ENCODE results near the gene AAR2. TPM values are rescaled to one million over a fixed set of nuclear protein-coding genes. Genes with fewer than 3 reads are reported as not detected.
A peak's percentile ranks its signal among the peaks of the same experiment; 100 is the strongest.

Gene AAR2
- total RNA-seq, 1 donor from 2014 or later = 19.0 TPM

- no peak for DNase-seq
- H3K36me3 Mint-ChIP-seq (ENCODE audit: unreplicated experiment) = peaks cover 5% of the 10 kb centered on the region
- no peak overlapping the region for H3K4me3 Mint-ChIP-seq (ENCODE audit: unreplicated experiment)
- peaks cover 2% of the 10 kb centered on the region for H3K9me3 Mint-ChIP-seq (ENCODE audit: unreplicated experiment)
- H3K4me1 Mint-ChIP-seq (ENCODE audit: low read depth, unreplicated experiment) = no peaks in the 10 kb centered on the region
- no peak overlapping the region for H3K27ac Mint-ChIP-seq (ENCODE audit: unreplicated experiment)
- H3K27me3 Mint-ChIP-seq (ENCODE audit: unreplicated experiment) = peaks cover 5% of the 10 kb centered on the region
- TF ChIP-seq, protein P1, sequence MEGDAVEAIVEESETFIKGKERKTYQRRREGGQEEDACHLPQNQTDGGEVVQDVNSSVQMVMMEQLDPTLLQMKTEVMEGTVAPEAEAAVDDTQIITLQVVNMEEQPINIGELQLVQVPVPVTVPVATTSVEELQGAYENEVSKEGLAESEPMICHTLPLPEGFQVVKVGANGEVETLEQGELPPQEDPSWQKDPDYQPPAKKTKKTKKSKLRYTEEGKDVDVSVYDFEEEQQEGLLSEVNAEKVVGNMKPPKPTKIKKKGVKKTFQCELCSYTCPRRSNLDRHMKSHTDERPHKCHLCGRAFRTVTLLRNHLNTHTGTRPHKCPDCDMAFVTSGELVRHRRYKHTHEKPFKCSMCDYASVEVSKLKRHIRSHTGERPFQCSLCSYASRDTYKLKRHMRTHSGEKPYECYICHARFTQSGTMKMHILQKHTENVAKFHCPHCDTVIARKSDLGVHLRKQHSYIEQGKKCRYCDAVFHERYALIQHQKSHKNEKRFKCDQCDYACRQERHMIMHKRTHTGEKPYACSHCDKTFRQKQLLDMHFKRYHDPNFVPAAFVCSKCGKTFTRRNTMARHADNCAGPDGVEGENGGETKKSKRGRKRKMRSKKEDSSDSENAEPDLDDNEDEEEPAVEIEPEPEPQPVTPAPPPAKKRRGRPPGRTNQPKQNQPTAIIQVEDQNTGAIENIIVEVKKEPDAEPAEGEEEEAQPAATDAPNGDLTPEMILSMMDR (IDR thresholded peaks at IDR 0.05; ENCODE audit: partially characterized antibody, unreplicated experiment) = no peak
These were observed 6.3 kb upstream of the AAR2 start for GRCh38 chr20:36230019-36230418.

GRCh38 chr20:36231331-36231730, 4.9 kb upstream of the AAR2 start:
- Mint-ChIP-seq H3K36me3 (ENCODE audit: unreplicated experiment) (peaks cover 5% of the 10 kb centered on the region), H3K27me3 (ENCODE audit: unreplicated experiment) (peaks cover 5% of the 10 kb centered on the region), H3K4me3 (ENCODE audit: unreplicated experiment) (no peak overlapping the region), H3K9me3 (ENCODE audit: unreplicated experiment) (peaks cover 2% of the 10 kb centered on the region), H3K27ac (ENCODE audit: unreplicated experiment) (no peak overlapping the region), H3K4me1 (ENCODE audit: low read depth, unreplicated experiment) (no peaks in the 10 kb centered on the region)
- no peak for DNase-seq
- TF ChIP-seq, protein P1 (IDR thresholded peaks at IDR 0.05; ENCODE audit: partially characterized antibody, unreplicated experiment) = no peak

GRCh38 chr20:36234771-36235320, 1.4 kb upstream of the AAR2 start:
- Mint-ChIP-seq H3K27me3 (ENCODE audit: unreplicated experiment) (peaks cover 7% of the 10 kb centered on the region), H3K4me1 (ENCODE audit: low read depth, unreplicated experiment) (peaks cover 10% of the 10 kb centered on the region), H3K36me3 (ENCODE audit: unreplicated experiment) (no peaks in the 10 kb centered on the region), H3K4me3 (ENCODE audit: unreplicated experiment) (no peak overlapping the region), H3K27ac (ENCODE audit: unreplicated experiment) (no peak overlapping the region), H3K9me3 (ENCODE audit: unreplicated experiment) (peaks cover 2% of the 10 kb centered on the region)
- no peak for DNase-seq
- TF ChIP-seq, protein P1 (IDR thresholded peaks at IDR 0.05; ENCODE audit: partially characterized antibody, unreplicated experiment) = no peak

- peak overlapping the region; percentile 97 for H3K27ac Mint-ChIP-seq (ENCODE audit: unreplicated experiment)
- TF ChIP-seq, protein P1 (IDR thresholded peaks at IDR 0.05; ENCODE audit: partially characterized antibody, unreplicated experiment) = no peak
- H3K36me3 Mint-ChIP-seq (ENCODE audit: unreplicated experiment) = no peaks in the 10 kb centered on the region
- peaks cover 2% of the 10 kb centered on the region for H3K9me3 Mint-ChIP-seq (ENCODE audit: unreplicated experiment)
- no peak for DNase-seq
- H3K4me3 Mint-ChIP-seq (ENCODE audit: unreplicated experiment) = peak overlapping the region; percentile 94
- H3K4me1 Mint-ChIP-seq (ENCODE audit: low read depth, unreplicated experiment) = peaks cover 10% of the 10 kb centered on the region
- peaks cover 7% of the 10 kb centered on the region for H3K27me3 Mint-ChIP-seq (ENCODE audit: unreplicated experiment)
These were observed 476 bp downstream of the AAR2 start for GRCh38 chr20:36236786-36237121.

- no peaks in the 10 kb centered on the region for H3K36me3 Mint-ChIP-seq (ENCODE audit: unreplicated experiment)
- peak overlapping the region; percentile 94 for H3K4me3 Mint-ChIP-seq (ENCODE audit: unreplicated experiment)
- peaks cover 4% of the 10 kb centered on the region for H3K27me3 Mint-ChIP-seq (ENCODE audit: unreplicated experiment)
- H3K9me3 Mint-ChIP-seq (ENCODE audit: unreplicated experiment) = peaks cover 2% of the 10 kb centered on the region
- H3K4me1 Mint-ChIP-seq (ENCODE audit: low read depth, unreplicated experiment) = peaks cover 10% of the 10 kb centered on the region
- TF ChIP-seq, protein P1 (IDR thresholded peaks at IDR 0.05; ENCODE audit: partially characterized antibody, unreplicated experiment) = no peak
- DNase-seq = no peak
- H3K27ac Mint-ChIP-seq (ENCODE audit: unreplicated experiment) = peak overlapping the region; percentile 97
These were observed 1.2 kb downstream of the AAR2 start for GRCh38 chr20:36237477-36237876.
